Fibroblast of villous mesenchyme (primary cell): ENCODE measurements around the gene LAMTOR5. TPM values are rescaled to one million over a fixed set of nuclear protein-coding genes. Genes with fewer than 3 reads are reported as not detected.
"Not testable (repeated sequence)": the region's sequence is repeated elsewhere in the genome, so short reads cannot be mapped to it uniquely, and the experiment has no call there.

Experiments
- DNase-seq: peaks from one replicate; pipeline ENCODE4 v3.0.0-alpha.2; 2010; ENCODE audit warnings: low read depth
- H3K4me3 ChIP-seq: 2 replicates; pipeline ENCODE4 v1.5.1; 2011; ENCODE audit warnings: low read depth, mild to moderate bottlenecking, low read length
- total RNA-seq: library from RNA; depleted of rRNA; stranded (reverse); fragments of >200 nt; gene quantifications from 2 replicates; pipeline ENCODE4 v1.2.3, GENCODE V29; 2012
- TF ChIP-seq, protein P1 (sequence below): IDR thresholded peaks from 2 replicates; pipeline ENCODE4 v1.5.1; 2012; ENCODE audit warnings: low read depth, mild to moderate bottlenecking, low read length; ENCODE audit not compliant: insufficient read depth

LAMTOR5 gene
- total RNA-seq, 1 donor: 64.3 TPM

DNA sequence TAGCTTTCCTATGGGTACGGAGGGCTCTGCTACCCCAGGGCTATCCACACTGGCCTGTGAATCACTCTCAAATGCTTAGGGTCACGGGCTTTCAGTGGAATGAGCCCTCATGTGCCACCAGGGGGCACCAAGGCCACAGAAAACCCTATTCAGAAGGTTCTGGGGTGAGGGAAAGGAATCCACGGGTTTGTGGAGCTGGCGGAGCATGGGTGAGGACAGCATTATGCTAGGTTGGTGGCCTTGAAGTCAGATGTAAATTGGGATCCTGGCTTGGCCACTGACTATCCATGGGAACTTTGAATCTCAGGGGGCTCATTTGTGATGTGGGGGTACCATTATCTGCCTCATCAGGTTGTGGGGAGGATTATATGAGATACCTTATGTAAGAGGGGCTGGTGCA, 5.1 kb upstream of the LAMTOR5 start:
- no peak overlapping the region for H3K4me3 ChIP-seq
- peak; percentile 90 for DNase-seq
- TF ChIP-seq, protein P1, sequence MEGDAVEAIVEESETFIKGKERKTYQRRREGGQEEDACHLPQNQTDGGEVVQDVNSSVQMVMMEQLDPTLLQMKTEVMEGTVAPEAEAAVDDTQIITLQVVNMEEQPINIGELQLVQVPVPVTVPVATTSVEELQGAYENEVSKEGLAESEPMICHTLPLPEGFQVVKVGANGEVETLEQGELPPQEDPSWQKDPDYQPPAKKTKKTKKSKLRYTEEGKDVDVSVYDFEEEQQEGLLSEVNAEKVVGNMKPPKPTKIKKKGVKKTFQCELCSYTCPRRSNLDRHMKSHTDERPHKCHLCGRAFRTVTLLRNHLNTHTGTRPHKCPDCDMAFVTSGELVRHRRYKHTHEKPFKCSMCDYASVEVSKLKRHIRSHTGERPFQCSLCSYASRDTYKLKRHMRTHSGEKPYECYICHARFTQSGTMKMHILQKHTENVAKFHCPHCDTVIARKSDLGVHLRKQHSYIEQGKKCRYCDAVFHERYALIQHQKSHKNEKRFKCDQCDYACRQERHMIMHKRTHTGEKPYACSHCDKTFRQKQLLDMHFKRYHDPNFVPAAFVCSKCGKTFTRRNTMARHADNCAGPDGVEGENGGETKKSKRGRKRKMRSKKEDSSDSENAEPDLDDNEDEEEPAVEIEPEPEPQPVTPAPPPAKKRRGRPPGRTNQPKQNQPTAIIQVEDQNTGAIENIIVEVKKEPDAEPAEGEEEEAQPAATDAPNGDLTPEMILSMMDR: peak; percentile 90

DNA sequence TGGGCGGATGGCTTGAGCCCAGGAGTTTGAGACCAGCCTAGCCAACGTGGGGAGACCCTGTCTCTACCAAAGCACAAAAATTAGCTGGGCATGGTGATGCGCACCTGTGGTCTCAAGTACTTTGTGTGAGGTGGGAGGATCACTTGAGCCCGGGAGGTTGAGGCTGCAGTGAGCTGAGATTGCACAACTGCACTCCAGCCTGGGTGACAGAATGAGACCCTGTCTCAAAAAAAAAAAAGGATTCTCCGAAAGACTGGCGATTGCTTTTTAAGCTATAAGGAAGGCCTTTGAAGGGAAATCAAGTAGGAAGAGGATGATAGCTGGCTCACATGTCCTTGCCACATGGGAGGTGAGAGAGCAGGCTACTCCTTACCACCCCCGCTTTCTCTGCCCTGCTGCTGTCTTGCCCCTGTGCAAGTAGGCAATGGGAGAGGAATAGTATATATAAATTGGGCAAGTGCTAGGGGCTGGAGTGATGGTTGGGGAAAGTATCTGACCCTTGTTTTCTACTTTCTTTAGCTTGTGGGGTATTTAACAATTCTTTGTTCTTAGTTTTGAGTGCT, 3.8 kb upstream of the LAMTOR5 start:
- no peak overlapping the region for H3K4me3 ChIP-seq
- no peak for DNase-seq
- TF ChIP-seq, protein P1: no peak

DNA sequence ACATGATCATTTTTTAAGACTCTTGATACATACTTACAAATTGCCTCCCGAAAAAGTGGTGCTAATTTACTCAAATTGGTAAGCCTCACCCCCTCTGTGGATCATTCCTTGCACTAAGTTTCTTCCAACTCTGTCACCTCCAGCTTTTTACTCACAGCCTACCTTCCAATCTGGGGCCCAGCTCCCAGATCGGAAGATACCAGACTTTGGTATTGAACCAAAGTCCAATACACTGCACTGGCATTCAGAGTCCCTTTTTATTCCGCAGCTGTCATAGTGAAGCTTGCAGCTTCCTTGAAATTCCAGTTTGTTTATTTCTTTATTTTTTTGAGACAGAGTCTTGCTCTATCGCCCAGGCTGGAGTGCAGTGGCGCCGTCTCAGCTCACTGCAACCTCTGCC, 1.8 kb upstream of the LAMTOR5 start:
- H3K4me3 ChIP-seq: no peak overlapping the region
- no peak for DNase-seq
- TF ChIP-seq, protein P1: no peak

DNA sequence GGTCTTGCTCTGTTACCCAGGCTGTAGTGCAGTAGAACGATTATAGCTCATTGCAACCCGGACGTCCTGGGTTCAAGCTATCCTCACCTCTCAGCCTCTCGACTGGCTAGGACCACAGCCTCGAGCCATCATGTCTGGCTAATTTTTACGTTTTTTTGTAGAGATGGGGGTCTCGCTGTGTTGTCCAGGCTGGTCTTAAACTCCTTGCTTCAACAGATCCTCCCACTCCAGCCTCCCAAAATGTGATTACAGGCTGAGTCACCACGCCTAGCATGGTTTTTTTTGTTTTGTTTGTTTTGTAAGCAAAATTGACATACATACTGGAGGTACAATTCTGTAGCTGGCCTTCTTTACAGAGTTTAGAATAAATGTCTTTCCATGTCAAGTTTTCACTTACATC, 994 bp upstream of the LAMTOR5 start:
- H3K4me3 ChIP-seq: peak overlapping the region; percentile 73
- DNase-seq: no peak
- TF ChIP-seq, protein P1: no peak

DNA sequence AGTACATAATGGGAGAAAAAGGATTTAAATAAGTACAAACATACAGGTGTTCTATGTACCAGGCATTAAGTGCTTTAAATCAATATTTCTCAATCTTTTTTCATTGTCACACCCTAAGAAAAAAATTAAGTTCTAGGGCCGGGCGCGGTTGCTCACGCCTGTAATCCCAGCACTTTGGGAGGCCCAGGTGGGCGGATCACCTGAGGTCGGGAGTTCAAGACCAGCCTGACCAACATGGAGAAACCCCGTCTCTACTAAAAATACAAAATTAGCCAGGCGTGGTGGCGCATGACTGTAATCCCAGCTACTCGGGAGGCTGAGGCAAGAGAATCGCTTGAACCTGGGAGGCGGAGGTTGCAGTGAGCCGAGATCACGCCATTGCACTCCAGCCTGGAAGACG, 1.1 kb downstream of the LAMTOR5 start:
- H3K4me3 ChIP-seq: peak overlapping the region; percentile 73

DNA sequence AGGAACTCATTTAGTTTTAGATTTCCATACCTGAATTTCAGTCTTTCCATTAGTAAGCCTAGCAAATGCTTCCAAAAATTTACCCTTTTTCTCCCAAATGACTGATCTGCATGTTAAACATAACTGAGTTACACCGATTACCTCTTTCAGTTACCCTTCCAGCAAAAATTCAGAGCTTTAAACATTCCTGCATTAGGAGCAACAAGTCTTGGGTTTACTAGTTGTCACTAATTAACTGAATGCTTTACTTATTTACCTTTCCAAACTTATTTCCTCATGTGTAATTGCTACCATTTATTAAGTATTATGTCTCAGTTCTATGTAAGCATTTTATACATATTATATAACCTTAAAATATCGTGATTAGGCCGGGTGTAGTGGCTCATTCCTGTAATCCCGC, 3.1 kb downstream of the LAMTOR5 start:
- TF ChIP-seq, protein P1: no peak
- no peak for DNase-seq
- no peak overlapping the region for H3K4me3 ChIP-seq

More for the DNA sequence above, 1.1 kb downstream of the LAMTOR5 start:
- DNase-seq: not testable (repeated sequence)

DNA sequence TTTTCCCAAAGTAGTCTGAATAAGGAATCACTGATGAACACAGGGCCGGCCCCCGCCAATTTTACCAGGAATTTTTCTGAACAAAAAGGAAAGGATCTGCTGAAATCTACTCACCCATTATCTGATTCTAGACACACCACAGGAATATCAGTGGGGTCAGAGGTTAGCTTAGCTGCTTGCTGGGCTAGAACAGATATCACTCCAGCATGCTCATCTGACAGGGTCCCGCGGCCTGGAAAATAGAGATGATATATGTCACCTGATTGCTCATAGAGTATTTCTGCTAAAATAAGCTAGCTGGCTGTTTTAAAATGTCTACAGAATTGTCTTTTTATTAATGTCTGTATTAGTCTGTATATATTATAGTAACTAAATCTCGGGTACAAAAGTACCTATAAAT, 3.7 kb downstream of the LAMTOR5 start:
- H3K4me3 ChIP-seq: no peak overlapping the region
- no peak for DNase-seq
- TF ChIP-seq, protein P1: no peak

DNA sequence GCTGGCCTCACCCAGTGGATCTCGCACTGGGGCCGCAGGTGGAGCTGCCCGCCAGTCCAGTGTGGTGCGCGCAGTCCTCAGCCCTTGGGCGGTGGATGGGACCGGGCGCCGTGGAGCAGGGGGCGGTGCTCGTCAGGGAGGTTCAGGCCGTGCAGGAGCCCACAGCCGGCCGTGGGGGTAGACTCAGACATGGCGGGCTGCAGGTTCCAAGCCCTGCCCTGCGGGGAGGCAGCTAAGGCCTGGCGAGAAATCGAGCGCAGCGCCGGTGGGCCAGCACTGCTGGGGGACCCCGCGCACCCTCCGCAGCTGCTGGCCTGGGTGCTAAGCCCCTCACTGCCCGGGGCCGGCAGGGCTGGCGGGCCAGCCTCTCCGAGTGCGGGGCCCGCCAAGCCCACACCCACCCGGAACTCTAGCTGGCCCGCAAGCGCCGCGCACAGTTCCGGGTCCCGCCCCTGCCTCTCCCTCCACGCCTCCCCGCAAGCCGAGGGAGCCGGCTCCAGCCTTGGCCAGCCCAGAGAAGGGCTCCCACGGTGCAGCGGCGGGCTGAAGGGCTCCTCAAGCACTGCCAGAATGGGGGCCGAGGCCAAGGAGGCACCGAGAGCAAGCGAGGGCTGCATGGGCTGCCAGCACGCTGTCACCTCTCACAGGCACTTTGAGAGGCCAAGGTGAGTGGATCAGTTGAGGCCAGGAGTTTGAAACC, 11.1 kb downstream of the LAMTOR5 start:
- not testable (repeated sequence) for DNase-seq

More for the DNA sequence above, 11.1 kb downstream of the LAMTOR5 start:
- not testable (repeated sequence) for H3K4me3 ChIP-seq
